Activated CD8-positive, alpha-beta memory T cell treated with anti-CD3 and anti-CD28 coated beads for 48 hours (primary cell): ENCODE data around the gene SDC4.
A peak's percentile ranks its signal among the peaks of the same experiment; 100 is the strongest.
"Not testable (repeated sequence)": the region's sequence is repeated elsewhere in the genome, so short reads cannot be mapped to it uniquely, and the experiment has no call there.

ENCODE experiments used
- DNase-seq, 3 experiments: peaks; one replicate each; pipeline ENCODE4 v3.0.0-alpha.2; 2020; ENCODE audit warnings: low read depth in 2 of 3, low spot score in 2 of 3

SDC4 gene

GRCh38 chr20:45363611-45364492 lies 15.6 kb upstream of the SDC4 start:
- no peak for DNase-seq

- peak; percentile 92 to 98 (median 94) for DNase-seq
Observed at GRCh38 chr20:45362804-45363610, 14.8 kb upstream of the SDC4 start, which contains the start of gene SYS1. TSS of gene SYS1 (plus strand) at chr20:45363156. CDS start at chr20:45363532, 376 bp downstream.

GRCh38 chr20:45361793-45362192 lies 13.6 kb upstream of the SDC4 start:
- DNase-seq: no peak

- no peak for DNase-seq
Observed at GRCh38 chr20:45359406-45360148, 11.4 kb upstream of the SDC4 start.

GRCh38 chr20:45359069-45359405 lies 10.8 kb upstream of the SDC4 start:
- DNase-seq: no peak

GRCh38 chr20:45358282-45359068 lies 10.3 kb upstream of the SDC4 start:
- DNase-seq: no peak

GRCh38 chr20:45355209-45356084 lies 7.2 kb upstream of the SDC4 start:
- DNase-seq: no peak

- no peak for DNase-seq
Observed at GRCh38 chr20:45354423-45355208, 6.4 kb upstream of the SDC4 start.

GRCh38 chr20:45353746-45354145 lies 5.5 kb upstream of the SDC4 start:
- no peak for DNase-seq

GRCh38 chr20:45352729-45353128 lies 4.5 kb upstream of the SDC4 start:
- no peak for DNase-seq

GRCh38 chr20:45350795-45351194 lies 2.6 kb upstream of the SDC4 start:
- not testable (repeated sequence) for DNase-seq

- DNase-seq: no peak
Observed at GRCh38 chr20:45350217-45350616, 2.0 kb upstream of the SDC4 start.

GRCh38 chr20:45347297-45347935 lies 808 bp downstream of the SDC4 start:
- no peak for DNase-seq

- DNase-seq: no peak
Observed at GRCh38 chr20:45346851-45347250, 1.4 kb downstream of the SDC4 start.

- no peak for DNase-seq
Observed at GRCh38 chr20:45346291-45346718, 1.9 kb downstream of the SDC4 start.

- DNase-seq: no peak
Observed at GRCh38 chr20:45345104-45345936, 2.9 kb downstream of the SDC4 start.

- DNase-seq: no peak
Observed at GRCh38 chr20:45344168-45344860, 3.9 kb downstream of the SDC4 start.
